Common myeloid progenitor, CD34-positive (primary cell): ENCODE measurements around the gene MCIDAS.

Experiments
- CTCF ChIA-PET: fragments of 350-600 bp; sonication (Branson Sonifier 250); formaldehyde crosslinking; loops from one replicate; lab custom pipeline; 2021; ENCODE audit warnings: antibody characterized with exemption; lab: Charles Lee
- POLR2A ChIA-PET: fragments of 350-600 bp; sonication (Branson Sonifier 250); formaldehyde crosslinking; loops from one replicate; lab custom pipeline; 2021; ENCODE audit warnings: antibody characterized with exemption; lab: Charles Lee
- DNase-seq, 3 donors: peaks; one replicate each; pipeline versions ENCODE4 v3.0.0 to v3.0.0-alpha.2; 2013
- H3K27ac ChIP-seq, 2 experiments: 1 replicate in 1 of 2; 2 replicates in 1 of 2; pipeline ENCODE4 v1.7.0; 2013; ENCODE audit warnings: inconsistent platforms in 2 of 2, low read length in 2 of 2, mild to moderate bottlenecking in 2 of 2, low read depth in 1 of 2, moderate library complexity in 1 of 2; ENCODE audit not compliant: severe bottlenecking in 2 of 2, insufficient read depth in 1 of 2, poor library complexity in 1 of 2
- H3K27me3 ChIP-seq, 5 experiments: replicated peaks in 2 of 5; 1 replicate in 3 of 5; 2 replicates in 2 of 5; pipeline versions ENCODE4 v1.6.1 to v1.7.0; 2013; ENCODE audit warnings: low read length in 4 of 5, mild to moderate bottlenecking in 2 of 5, moderate library complexity in 2 of 5, inconsistent platforms in 1 of 5; ENCODE audit not compliant: insufficient read depth in 5 of 5, control insufficient read depth in 4 of 5
- H3K36me3 ChIP-seq, 4 experiments: 1 replicate in 2 of 4; 2 replicates in 2 of 4; pipeline versions ENCODE4 v1.6.1 to v1.7.0; 2013; ENCODE audit warnings: low read length in 3 of 4, control low read depth in 1 of 4, mild to moderate bottlenecking in 1 of 4; ENCODE audit not compliant: control insufficient read depth in 4 of 4, insufficient read depth in 4 of 4
- H3K4me1 ChIP-seq, 4 experiments: 1 replicate in 3 of 4; 2 replicates in 1 of 4; pipeline versions ENCODE4 v1.6.1 to v1.7.1; 2013; ENCODE audit warnings: low read length in 3 of 4, mild to moderate bottlenecking in 3 of 4, control low read depth in 1 of 4, inconsistent platforms in 1 of 4, moderate library complexity in 1 of 4; ENCODE audit not compliant: control insufficient read depth in 4 of 4, insufficient read depth in 4 of 4; ENCODE audit errors: control extremely low read depth in 1 of 4
- H3K4me3 ChIP-seq, 7 experiments: 1 replicate in 4 of 7; 2 replicates in 3 of 7; pipeline versions ENCODE4 v1.5.1 to v1.7.0; 2013; ENCODE audit warnings: mild to moderate bottlenecking in 7 of 7, low read length in 6 of 7, moderate library complexity in 6 of 7, inconsistent platforms in 2 of 7, low read depth in 2 of 7, control low read depth in 1 of 7; ENCODE audit not compliant: insufficient read depth in 4 of 7, control insufficient read depth in 1 of 7; ENCODE audit errors: extremely low read depth in 1 of 7
- H3K9me3 ChIP-seq, 5 experiments: 1 replicate in 4 of 5; 2 replicates in 1 of 5; pipeline versions ENCODE4 v1.6.1 to v1.7.1; 2013; ENCODE audit warnings: low read length in 4 of 5, mild to moderate bottlenecking in 2 of 5, inconsistent platforms in 1 of 5, low read depth in 1 of 5, moderate library complexity in 1 of 5; ENCODE audit not compliant: control insufficient read depth in 4 of 5, insufficient read depth in 2 of 5; ENCODE audit errors: control extremely low read depth in 1 of 5
- WGBS: methylation state at CpG from one replicate; pipeline ENCODE4 v1.1.5; 2013; ENCODE audit not compliant: insufficient coverage; 5-methylcytosine and 5-hydroxymethylcytosine counted together

The MCIDAS gene

DNA sequence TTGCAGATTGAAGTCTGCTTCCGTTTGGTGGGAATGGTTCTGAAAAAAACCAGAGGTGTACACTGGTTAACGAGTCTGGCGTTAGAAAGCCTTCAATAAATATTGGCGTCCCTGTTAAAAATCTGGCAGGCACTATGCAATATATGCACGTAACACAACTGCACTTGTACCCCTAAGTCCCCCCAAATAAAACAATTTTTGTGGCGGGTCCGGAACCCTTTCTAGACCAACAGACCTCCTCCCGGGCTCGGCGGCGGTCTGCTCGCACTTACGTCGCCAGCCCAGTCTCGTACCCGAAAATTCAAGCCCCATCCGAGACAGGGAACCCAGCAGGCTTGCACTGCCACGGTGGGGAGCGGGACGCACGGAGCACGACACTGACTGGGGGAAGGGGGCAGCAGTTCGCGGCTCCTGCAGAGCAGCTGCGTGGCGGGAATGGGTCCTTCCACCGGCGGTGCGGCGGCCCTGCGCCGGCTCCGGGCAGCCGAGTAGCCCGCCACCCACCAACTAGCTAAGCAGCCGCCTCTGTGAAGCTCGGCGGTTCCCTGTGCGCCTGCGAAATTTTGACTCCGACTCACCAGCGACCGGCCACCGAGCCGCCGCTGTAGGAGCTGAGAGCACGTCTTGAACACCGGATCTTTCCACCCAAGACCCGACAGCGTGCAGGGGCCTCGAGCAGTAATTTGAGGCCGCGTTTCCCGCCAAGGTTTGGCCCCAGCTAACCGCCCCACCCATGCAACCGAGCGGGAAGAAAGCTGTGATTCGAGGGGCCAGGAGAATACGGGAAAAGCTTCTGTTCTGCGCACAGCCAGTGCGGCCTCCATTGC, 3.9 kb downstream of the MCIDAS start:
- Histone ChIP-seq H3K27ac (no peak overlapping the region), H3K4me1 (peaks cover 0 to 42% (median 33%) of the 10 kb centered on the region in 4 experiments), H3K4me3 (peak overlapping the region in 4 of 7 experiments; percentile 13 to 37 (median 18)), H3K9me3 (peaks cover 0 to 7% (median 0%) of the 10 kb centered on the region in 5 experiments), H3K27me3 (peaks cover 45 to 99% (median 65%) of the 10 kb centered on the region in 5 experiments), H3K36me3 (no peaks in the 10 kb centered on the region)
- ChIA-PET POLR2A (no interaction called here), CTCF (interaction anchor here (0.9 to 3.8 kb wide), 3 partner anchors 8 to 48 kb away, joined by 5 to 17 read pairs (median 6); no protein-coding TSS in a partner anchor)
- DNase-seq: peak in 2 of 3 donors; percentile 34 to 41
- WGBS: 2% methylated on average over 53 of the region's 61 CpGs

DNA sequence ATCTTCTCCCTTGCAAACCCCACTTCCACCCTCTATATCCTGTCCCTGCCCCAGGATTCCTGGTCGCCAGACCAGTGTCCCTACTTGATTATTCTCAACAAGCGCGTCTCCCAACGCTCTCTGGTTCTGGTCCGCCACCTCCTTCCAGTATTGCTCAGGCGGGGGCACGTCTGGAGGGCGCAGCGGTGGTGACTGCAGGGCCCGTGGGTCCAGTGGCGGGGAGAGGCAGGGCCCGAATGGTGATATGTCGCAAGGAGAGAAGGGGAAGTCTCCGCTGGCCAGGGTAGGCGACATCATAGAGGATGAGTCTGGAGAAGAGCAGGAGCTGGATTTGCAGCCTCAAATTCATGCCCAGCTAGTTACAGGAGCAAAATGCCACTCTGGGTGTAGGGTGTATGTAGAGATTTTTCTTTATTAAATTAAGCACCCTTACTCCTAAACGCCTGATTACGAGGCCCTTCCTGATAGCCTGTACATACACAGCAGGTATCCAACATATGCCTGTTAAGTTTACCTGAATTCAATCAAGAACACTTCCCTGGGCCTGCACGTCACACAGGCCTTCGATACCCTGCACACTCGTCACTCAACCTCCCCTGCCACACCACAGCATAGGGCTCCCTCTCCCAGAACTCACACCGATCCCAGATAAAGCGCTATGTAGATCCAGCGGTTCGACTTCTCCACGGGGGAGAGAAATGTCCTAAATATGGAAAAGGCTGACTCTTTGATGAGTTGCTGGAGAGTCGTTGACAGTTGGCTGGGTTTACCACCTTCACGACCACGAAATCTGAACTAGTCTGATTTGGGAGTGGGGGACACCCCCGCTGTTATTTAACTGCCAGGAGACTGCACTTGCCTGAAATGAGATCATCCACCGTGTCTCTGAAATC, 4.8 kb downstream of the MCIDAS start:
- Histone ChIP-seq H3K27ac (no peak overlapping the region), H3K9me3 (peaks cover 0 to 7% (median 0%) of the 10 kb centered on the region in 5 experiments), H3K27me3 (peaks cover 40 to 98% (median 67%) of the 10 kb centered on the region in 5 experiments), H3K4me1 (peaks cover 0 to 35% (median 29%) of the 10 kb centered on the region in 4 experiments), H3K36me3 (no peaks in the 10 kb centered on the region), H3K4me3 (no peak overlapping the region)
- ChIA-PET CTCF (interaction anchor here (0.9 kb wide), 1 partner anchor 9 kb away, joined by 3 read pairs; no protein-coding TSS in a partner anchor), POLR2A (no interaction called here)
- DNase-seq: peak in 2 of 3 donors; percentile 28 to 42
- WGBS: 23% methylated on average over 20 of the region's 30 CpGs

DNA sequence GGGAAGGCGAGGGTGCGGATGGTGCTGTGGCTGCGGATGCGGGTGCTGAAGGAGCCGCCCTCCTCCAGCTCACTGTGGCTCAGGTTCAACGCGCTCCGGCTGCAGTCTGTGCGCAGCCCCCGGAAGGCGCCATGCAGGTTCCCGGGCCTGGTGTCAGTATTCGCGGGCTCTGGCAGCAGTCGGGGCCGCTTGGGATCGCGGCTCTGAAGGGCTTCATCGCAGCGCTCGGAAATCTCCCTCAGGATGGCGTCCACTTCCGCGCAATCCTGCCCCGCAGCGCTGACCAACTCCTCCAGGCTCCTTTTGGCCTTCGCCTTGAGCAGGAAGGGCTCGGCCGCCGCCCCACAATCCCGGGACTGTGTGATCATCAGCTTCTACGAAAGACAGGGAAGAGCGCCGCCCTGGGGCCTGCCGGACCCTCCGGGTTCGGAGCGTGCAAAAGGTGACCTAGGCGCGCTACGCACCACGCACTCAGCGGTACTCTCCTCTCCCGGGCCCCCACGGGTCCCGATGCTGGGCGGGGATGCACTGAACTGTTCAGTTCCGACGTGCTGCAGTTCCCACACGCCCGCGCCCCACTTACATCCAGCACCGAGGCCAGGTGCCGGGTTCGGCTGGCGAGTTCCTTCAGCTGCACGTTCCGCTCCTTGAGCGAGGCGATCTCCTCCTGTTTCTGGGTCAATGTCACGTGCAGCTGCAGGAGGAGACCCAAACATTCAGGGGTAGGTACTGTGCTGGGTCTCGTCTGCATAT, 6.5 kb downstream of the MCIDAS start:
- POLR2A ChIA-PET: interaction anchor here (0.6 kb wide), 1 partner anchor 172 kb away, joined by 6 read pairs; no protein-coding TSS in a partner anchor
- no peak overlapping the region for H3K27ac ChIP-seq
- WGBS: 3% methylated on average over 58 of the region's 62 CpGs
- H3K4me1 ChIP-seq: peaks cover 0 to 23% (median 17%) of the 10 kb centered on the region in 4 experiments
- peak overlapping the region in 4 of 7 experiments; percentile 11 to 55 (median 36) for H3K4me3 ChIP-seq
- H3K27me3 ChIP-seq: peaks cover 33 to 89% (median 62%) of the 10 kb centered on the region in 5 experiments
- CTCF ChIA-PET: interaction anchor here (1.5 kb wide), 1 partner anchor 25 kb away, joined by 3 read pairs; no protein-coding TSS in a partner anchor
- no peak for DNase-seq
- no peaks in the 10 kb centered on the region for H3K36me3 ChIP-seq
- H3K9me3 ChIP-seq: peaks cover 0 to 7% (median 0%) of the 10 kb centered on the region in 5 experiments

DNA sequence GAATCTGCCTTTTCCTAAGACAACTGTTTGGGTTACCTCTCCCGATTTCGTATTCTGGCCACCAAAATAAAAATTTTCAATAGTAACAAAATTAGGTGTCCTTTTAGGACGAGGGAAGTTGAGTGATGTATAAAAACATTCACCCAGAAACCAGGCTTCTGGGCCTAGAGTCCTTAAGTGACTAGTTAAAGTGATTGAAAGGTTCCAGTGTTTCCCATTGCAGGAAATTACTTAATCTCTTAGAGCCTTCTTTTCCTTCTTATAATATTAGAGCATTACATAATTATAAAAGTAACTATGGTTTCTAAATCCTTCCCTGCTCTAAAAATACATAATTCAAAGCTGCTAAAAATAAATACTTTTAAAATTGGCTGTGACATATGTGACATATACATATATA, 7.3 kb downstream of the MCIDAS start:
- whole genome bisulfite sequencing: no CpG with 5 or more reads among the region's 3 CpGs
- CTCF ChIA-PET: no interaction called here
- H3K4me1 ChIP-seq: peaks cover 0 to 23% (median 17%) of the 10 kb centered on the region in 4 experiments
- no peaks in the 10 kb centered on the region for H3K36me3 ChIP-seq
- no peak overlapping the region for H3K4me3 ChIP-seq
- H3K27ac ChIP-seq: no peak overlapping the region
- no peak for DNase-seq
- H3K27me3 ChIP-seq: peaks cover 25 to 80% (median 53%) of the 10 kb centered on the region in 5 experiments
- H3K9me3 ChIP-seq: peaks cover 0 to 7% (median 0%) of the 10 kb centered on the region in 5 experiments
- POLR2A ChIA-PET: no interaction called here

GRCh38 chr5:55218967-55219366, 8.1 kb downstream of the MCIDAS start:
- ChIA-PET POLR2A (no interaction called here), CTCF (interaction anchor here (0.6 to 1.2 kb wide), 2 partner anchors 14 to 264 kb away, joined by 3 to 4 read pairs; partner anchors contain the start of gene CCNO)
- H3K9me3 ChIP-seq: peaks cover 0 to 7% (median 0%) of the 10 kb centered on the region in 5 experiments
- peaks cover 0 to 23% (median 17%) of the 10 kb centered on the region in 4 experiments for H3K4me1 ChIP-seq
- no peaks in the 10 kb centered on the region for H3K36me3 ChIP-seq
- H3K4me3 ChIP-seq: no peak overlapping the region
- H3K27ac ChIP-seq: no peak overlapping the region
- H3K27me3 ChIP-seq: peaks cover 19 to 78% (median 45%) of the 10 kb centered on the region in 5 experiments
- DNase-seq: no peak
- 83% methylated on average over 3 of the region's 4 CpGs for WGBS

GRCh38 chr5:55211184-55211874, 15.8 kb downstream of the MCIDAS start:
- Histone ChIP-seq H3K4me1 (no peaks in the 10 kb centered on the region), H3K36me3 (no peaks in the 10 kb centered on the region), H3K4me3 (no peak overlapping the region), H3K27ac (no peak overlapping the region), H3K9me3 (no peaks in the 10 kb centered on the region), H3K27me3 (peaks cover 0 to 26% (median 13%) of the 10 kb centered on the region in 5 experiments)
- ChIA-PET POLR2A (no interaction called here), CTCF (interaction anchor here (0.9 kb wide), 1 partner anchor 40 kb away, joined by 4 read pairs; no protein-coding TSS in a partner anchor)
- no CpG with 5 or more reads among the region's 2 CpGs for WGBS
- no peak for DNase-seq
